Adrenal gland (tissue), 12 donors: Measurements from ENCODE around the gene PACSIN2. TPM values are rescaled to one million over a fixed set of nuclear protein-coding genes. Genes with fewer than 3 reads are reported as not detected.

Source experiments
- DNase-seq, 7 donors: peaks; one replicate each; pipeline ENCODE4 v3.0.0-alpha.2; 2019 to 2020
- H3K27ac ChIP-seq, 5 donors: fragments of 200-600 bp; sonication (generic) in 4 of 5; 1 replicate in 3 of 5; 2 replicates in 2 of 5; pipeline versions ENCODE4 v1.5.1 to v1.8.0; 2016 to 2020; ENCODE audit warnings: mild to moderate bottlenecking in 1 of 5
- H3K27me3 ChIP-seq: fragments of 200-600 bp; 2 replicates; pipeline ENCODE4 v1.8.0; 2021
- H3K36me3 ChIP-seq, 2 donors: fragments of 200-600 bp; replicated peaks in 1 of 2; 1 replicate in 1 of 2; 2 replicates in 1 of 2; pipeline versions ENCODE4 v1.5.1 to v1.8.0; 2018 to 2022
- H3K4me1 ChIP-seq, 2 donors: fragments of 200-600 bp; replicated peaks in 1 of 2; 1 replicate in 1 of 2; 2 replicates in 1 of 2; pipeline versions ENCODE4 v1.5.1 to v1.8.0; 2018 to 2021
- H3K4me3 ChIP-seq, 4 donors: fragments of 200-600 bp; sonication (generic) in 3 of 4; one replicate each; pipeline ENCODE4 v1.5.1; 2016 to 2018
- H3K9me3 ChIP-seq, 3 donors: fragments of 200-600 bp; sonication (generic) in 1 of 3; replicated peaks in 1 of 3; 1 replicate in 2 of 3; 2 replicates in 1 of 3; pipeline versions ENCODE4 v1.5.1 to v1.8.0; 2016 to 2021
- CTCF ChIP-seq, 6 experiments: fragments of 450-650 bp in 4 of 6; fragments of 200-600 bp in 2 of 6; sonication (generic) in 1 of 6; IDR thresholded peaks; 1 replicate in 5 of 6; 2 replicates in 1 of 6; pipeline versions ENCODE4 v1.5.1 to v1.8.0; 2016 to 2021; ENCODE audit warnings: antibody characterized with exemption in 6 of 6, mild to moderate bottlenecking in 2 of 6, moderate library complexity in 1 of 6
- POLR2A ChIP-seq, 2 donors: fragments of 450-650 bp; IDR thresholded peaks; one replicate each; pipeline ENCODE4 v1.6.1; 2017; ENCODE audit warnings: antibody characterized with exemption in 2 of 2, mild to moderate bottlenecking in 2 of 2, moderate library complexity in 1 of 2
- WGBS, 4 donors: extraction: QIAGEN DNeasy Blood & Tissue Kit in 2 of 4; methylation state at CpG; one replicate each; pipeline versions ENCODE4 v1.1.5 to v1.1.7; 2013 to 2017; 5-methylcytosine and 5-hydroxymethylcytosine counted together
- intact Hi-C, 2 donors: fragments of 100-400 bp; cut with DNase I; formaldehyde crosslinking; loops; one replicate each; pipeline versions ENCODE4 v1.14.1 to v1.15.0; 2022 to 2023
- polyA plus RNA-seq, 3 donors: library from polyadenylated mRNA; stranded (reverse); fragments of 200-250 nt in 2 of 3; fragments of 350-450 nt in 1 of 3; fragmentation: Illumina TruSeq in 1 of 3; extraction: RNeasy Lipid Tissue Mini Kit (QIAGEN cat#74804) in 1 of 3; gene quantifications; one replicate each; pipeline ENCODE4 v1.2.3, GENCODE V29; 2013 to 2014
- total RNA-seq, 9 donors: library from RNA; depleted of rRNA in 4 of 9; stranded (reverse); fragments of >200 nt in 4 of 9; fragments of 120-200 nt in 1 of 9; fragmentation: NEBNext Ultra II Directional in 1 of 9; extraction: Animal tissue kit (Norgen Biotek cat#: 25700) in 1 of 9; gene quantifications; one replicate each; pipeline versions ENCODE4 v1.1.0 to v1.2.4, GENCODE V29; 2013 to 2023
- donor health status: healthy with polysubstance abuse.
- donor health status: Bipolar disorder and iron deficiency.
- donor health status: DM: yes; HTN: yes; CAD: no.
- donor health status: DM: no; HTN: no; CAD: no.
- donor health status: DM: no; HTN: no; CAD: no.
- donor health status: DM: yes; HTN: yes; CAD: no.

PACSIN2 gene
- total and polyA plus RNA-seq, 12 donors: 29.8 to 186 (median 115) TPM

- Histone ChIP-seq H3K9me3 (no peaks in the 10 kb centered on the region), H3K4me1 (peaks cover 16 to 26% of the 10 kb centered on the region in 2 donors), H3K4me3 (no peak overlapping the region), H3K36me3 (peaks cover 0 to 85% of the 10 kb centered on the region in 2 donors), H3K27ac (peak overlapping the region in 3 of 5 donors; percentile 44 to 94 (median 57)), H3K27me3 (no peaks in the 10 kb centered on the region)
- 81 to 89% (median 84%) methylated on average over 7 of the region's 7 CpGs for WGBS, 4 donors
- intact Hi-C loops: loop anchor here in 1 of 2 donors (10.0 kb wide), 1 partner anchor 130 kb away; the partner anchor contains the start of gene PACSIN2
- TF ChIP-seq POLR2A (IDR thresholded peaks at IDR 0.05) (no peak), CTCF (IDR thresholded peaks at IDR 0.05) (no peak)
- DNase-seq: no peak
These were observed 130.2 kb downstream of the PACSIN2 start for GRCh38 chr22:42884616-42885375.

- Histone ChIP-seq H3K27ac (peak overlapping the region in 3 of 5 donors; percentile 81 to 97 (median 94)), H3K9me3 (no peaks in the 10 kb centered on the region), H3K4me3 (no peak overlapping the region), H3K4me1 (peaks cover 16 to 26% of the 10 kb centered on the region in 2 donors), H3K27me3 (no peaks in the 10 kb centered on the region), H3K36me3 (peaks cover 0 to 90% of the 10 kb centered on the region in 2 donors)
- DNase-seq: no peak
- intact Hi-C loops: loop anchor here in 1 of 2 donors (10.0 kb wide), 1 partner anchor 131 kb away; the partner anchor contains the start of gene PACSIN2
- 88 to 96% (median 92%) methylated on average over 8 to 9 of the region's 9 CpGs for WGBS, 4 donors
- no peak for TF ChIP-seq POLR2A (IDR thresholded peaks at IDR 0.05)
- TF ChIP-seq CTCF (IDR thresholded peaks at IDR 0.05): no peak
These were observed 131.0 kb downstream of the PACSIN2 start for GRCh38 chr22:42883970-42884369.

- Histone ChIP-seq H3K27me3 (no peaks in the 10 kb centered on the region), H3K27ac (peak overlapping the region; percentile 28 to 97 (median 81)), H3K9me3 (no peaks in the 10 kb centered on the region), H3K4me3 (no peak overlapping the region), H3K36me3 (peaks cover 0 to 90% of the 10 kb centered on the region in 2 donors), H3K4me1 (peaks cover 16 to 26% of the 10 kb centered on the region in 2 donors)
- DNase-seq: peak; percentile 65 to 93 (median 91)
- intact Hi-C loops: loop anchor here in 1 of 2 donors (10.0 kb wide), 1 partner anchor 132 kb away; the partner anchor contains the start of gene PACSIN2
- WGBS, 4 donors: 29 to 52% (median 40%) methylated on average over 7 to 8 of the region's 8 CpGs
- TF ChIP-seq POLR2A (IDR thresholded peaks at IDR 0.05) (peak in 1 of 2 donors; percentile 42), CTCF (IDR thresholded peaks at IDR 0.05) (peak in 2 of 6 experiments; percentile 10 to 11)
These were observed 131.8 kb downstream of the PACSIN2 start for GRCh38 chr22:42883121-42883520.

- Histone ChIP-seq H3K4me3 (no peak overlapping the region), H3K9me3 (no peaks in the 10 kb centered on the region), H3K36me3 (peaks cover 0 to 93% of the 10 kb centered on the region in 2 donors), H3K27me3 (no peaks in the 10 kb centered on the region), H3K4me1 (peaks cover 16 to 26% of the 10 kb centered on the region in 2 donors), H3K27ac (peak overlapping the region; percentile 28 to 97 (median 81))
- WGBS, 4 donors: 44 to 59% (median 51%) methylated on average over 9 to 10 of the region's 10 CpGs
- DNase-seq: peak; percentile 82 to 95 (median 90)
- TF ChIP-seq CTCF (IDR thresholded peaks at IDR 0.05) (no peak), POLR2A (IDR thresholded peaks at IDR 0.05) (peak in 1 of 2 donors; percentile 36)
- intact Hi-C loops: loop anchor here in 1 of 2 donors (10.0 kb wide), 1 partner anchor 133 kb away; the partner anchor contains the start of gene PACSIN2
These were observed 132.8 kb downstream of the PACSIN2 start for GRCh38 chr22:42881982-42882656.
